DOHH2 (cell line): ENCODE data around the gene LIPC.

ENCODE experiments used
- H3F3A ChIP-seq: fragments of 200-600 bp; sonication (generic), shearing (Covaris generic); 2 replicates; pipeline ENCODE4 v1.6.0; 2016; ENCODE audit warnings: antibody characterized with exemption, mild to moderate bottlenecking; ENCODE audit not compliant: control insufficient read depth, insufficient read depth
- H3K27ac ChIP-seq: fragments of 200-600 bp; sonication (generic); 2 replicates; pipeline ENCODE4 v1.5.1; 2014; ENCODE audit warnings: low read depth, mild to moderate bottlenecking, low read length, moderate library complexity
- H3K27me3 ChIP-seq: fragments of 200-600 bp; sonication (generic); 2 replicates; pipeline ENCODE4 v1.6.1; 2014; ENCODE audit warnings: mild to moderate bottlenecking, low read length, mixed read lengths; ENCODE audit not compliant: control insufficient read depth
- H3K36me3 ChIP-seq: fragments of 200-600 bp; sonication (generic); 2 replicates; pipeline ENCODE4 v1.6.1; 2014; ENCODE audit warnings: mild to moderate bottlenecking, low read length, moderate library complexity, mixed read lengths; ENCODE audit not compliant: control insufficient read depth
- H3K4me1 ChIP-seq: fragments of 200-600 bp; sonication (generic); 2 replicates; pipeline ENCODE4 v1.6.1; 2014; ENCODE audit warnings: mild to moderate bottlenecking, low read length, mixed read lengths; ENCODE audit not compliant: control insufficient read depth
- H3K4me2 ChIP-seq: fragments of 200-600 bp; sonication (generic); 2 replicates; pipeline ENCODE4 v1.6.0; 2014; ENCODE audit warnings: mild to moderate bottlenecking, low read length, moderate library complexity
- H3K4me3 ChIP-seq: fragments of 200-600 bp; sonication (generic); 2 replicates; pipeline ENCODE4 v1.5.1; 2014; ENCODE audit warnings: mild to moderate bottlenecking, low read length, mixed read lengths
- H3K79me2 ChIP-seq: fragments of 200-600 bp; sonication (generic); 2 replicates; pipeline ENCODE4 v1.6.1; 2014; ENCODE audit warnings: mild to moderate bottlenecking, low read length, mixed read lengths; ENCODE audit not compliant: control insufficient read depth
- H3K9me2 ChIP-seq: fragments of 200-600 bp; sonication (generic); replicated peaks from 2 replicates; pipeline ENCODE4 v1.6.1; 2014; ENCODE audit warnings: mild to moderate bottlenecking, low read length, mixed read lengths; ENCODE audit not compliant: control insufficient read depth
- H3K9me3 ChIP-seq: fragments of 200-600 bp; sonication (generic); 2 replicates; pipeline ENCODE4 v1.6.1; 2014; ENCODE audit warnings: antibody characterized with exemption, low read length, mixed read lengths; ENCODE audit not compliant: control insufficient read depth, insufficient read depth
- H4K20me1 ChIP-seq: fragments of 200-600 bp; sonication (generic); 2 replicates; pipeline ENCODE4 v1.6.0; 2014; ENCODE audit warnings: low read depth, mild to moderate bottlenecking, antibody characterized with exemption, low read length, moderate library complexity; ENCODE audit not compliant: control insufficient read depth, insufficient read depth
- CTCF ChIP-seq: fragments of 200-600 bp; sonication (generic); IDR thresholded peaks from one replicate; pipeline ENCODE4 v1.5.1; 2014; ENCODE audit warnings: antibody characterized with exemption, mild to moderate bottlenecking, low read depth, low read length; ENCODE audit not compliant: poor library complexity, severe bottlenecking
- EZH2phosphoT487 ChIP-seq: fragments of 200-600 bp; sonication (generic); IDR thresholded peaks from 2 replicates; pipeline ENCODE4 v1.6.1; 2017; ENCODE audit warnings: borderline replicate concordance, mild to moderate bottlenecking, antibody characterized with exemption, low read length, moderate library complexity, mixed read lengths

LIPC gene

DNA sequence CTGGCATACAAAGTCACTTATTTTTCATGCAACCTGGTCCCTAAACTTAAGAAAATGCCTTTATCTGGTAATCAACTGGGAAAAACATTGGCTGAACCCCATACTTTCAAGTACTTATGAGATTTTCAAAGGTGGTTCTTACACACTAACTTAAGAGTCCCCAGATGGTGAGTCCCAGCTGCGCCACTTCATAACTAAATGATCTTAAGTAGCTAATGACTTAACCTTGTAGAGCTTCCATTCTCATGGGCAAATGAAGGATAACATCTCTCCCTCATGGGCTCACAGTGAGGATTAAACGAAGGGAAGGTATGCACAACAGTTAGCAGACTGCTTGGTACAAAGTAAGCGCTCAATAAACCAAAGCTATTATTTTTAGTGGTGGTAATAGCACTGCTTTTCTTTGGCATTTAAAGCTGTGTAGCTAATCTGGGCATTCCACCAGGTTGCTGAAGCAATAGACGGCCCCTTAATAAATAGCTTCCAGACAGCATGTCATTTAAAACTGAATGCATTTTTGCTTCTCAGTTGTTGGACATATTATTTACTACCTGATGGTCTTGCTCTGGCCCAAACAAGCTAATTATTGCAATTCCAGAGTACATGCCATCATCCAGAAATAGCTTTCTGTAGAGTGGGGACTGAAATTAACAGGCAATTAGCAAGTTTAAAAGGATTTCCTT is 55.4 kb downstream of the LIPC start:
- Histone ChIP-seq H3K9me2 (no peaks in the 10 kb centered on the region), H3K9me3 (peaks cover 3% of the 10 kb centered on the region; the same call in 1 of the 2 replicates), H3K27me3 (no peaks in the 10 kb centered on the region), H3K79me2 (no peaks in the 10 kb centered on the region), H3K4me1 (no peaks in the 10 kb centered on the region), H3K4me3 (no peak overlapping the region), H4K20me1 (no peaks in the 10 kb centered on the region), H3K4me2 (no peak overlapping the region), H3K36me3 (no peaks in the 10 kb centered on the region), H3K27ac (no peak overlapping the region), H3F3A (no peaks in the 10 kb centered on the region)
- TF ChIP-seq CTCF (no peak), EZH2phosphoT487 (no peak)

DNA sequence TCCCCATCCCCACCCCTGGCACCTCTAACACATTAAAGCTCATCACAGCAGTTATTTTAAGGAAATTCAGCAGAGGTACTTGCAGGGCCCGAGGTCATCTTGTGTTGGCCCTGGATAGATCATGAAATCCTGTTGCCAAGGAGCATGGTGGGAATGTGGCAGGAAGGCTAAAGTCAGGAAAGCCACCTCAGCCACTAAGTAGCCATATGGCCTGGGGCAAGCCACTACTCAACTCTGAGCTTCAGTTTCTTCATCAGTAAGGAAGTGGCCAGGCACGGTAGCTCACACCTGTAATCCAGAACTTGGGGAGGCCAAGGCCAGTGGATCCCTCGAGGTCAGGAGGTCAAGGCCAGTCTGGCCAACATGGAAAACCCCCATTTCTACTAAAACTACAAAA is 55.9 kb downstream of the LIPC start:
- no peaks in the 10 kb centered on the region for H3F3A ChIP-seq
- H3K9me3 ChIP-seq, result peaks cover 3% of the 10 kb centered on the region; the same call in 1 of the 2 replicates
- no peak overlapping the region for H3K4me2 ChIP-seq
- H4K20me1 ChIP-seq, result no peaks in the 10 kb centered on the region
- no peak overlapping the region for H3K27ac ChIP-seq
- TF ChIP-seq CTCF (no peak), EZH2phosphoT487 (no peak)
- H3K27me3 ChIP-seq, result no peaks in the 10 kb centered on the region
- no peaks in the 10 kb centered on the region for H3K36me3 ChIP-seq
- H3K4me3 ChIP-seq, result no peak overlapping the region
- H3K4me1 ChIP-seq, result no peaks in the 10 kb centered on the region
- no peaks in the 10 kb centered on the region for H3K79me2 ChIP-seq
- no peaks in the 10 kb centered on the region for H3K9me2 ChIP-seq

DNA sequence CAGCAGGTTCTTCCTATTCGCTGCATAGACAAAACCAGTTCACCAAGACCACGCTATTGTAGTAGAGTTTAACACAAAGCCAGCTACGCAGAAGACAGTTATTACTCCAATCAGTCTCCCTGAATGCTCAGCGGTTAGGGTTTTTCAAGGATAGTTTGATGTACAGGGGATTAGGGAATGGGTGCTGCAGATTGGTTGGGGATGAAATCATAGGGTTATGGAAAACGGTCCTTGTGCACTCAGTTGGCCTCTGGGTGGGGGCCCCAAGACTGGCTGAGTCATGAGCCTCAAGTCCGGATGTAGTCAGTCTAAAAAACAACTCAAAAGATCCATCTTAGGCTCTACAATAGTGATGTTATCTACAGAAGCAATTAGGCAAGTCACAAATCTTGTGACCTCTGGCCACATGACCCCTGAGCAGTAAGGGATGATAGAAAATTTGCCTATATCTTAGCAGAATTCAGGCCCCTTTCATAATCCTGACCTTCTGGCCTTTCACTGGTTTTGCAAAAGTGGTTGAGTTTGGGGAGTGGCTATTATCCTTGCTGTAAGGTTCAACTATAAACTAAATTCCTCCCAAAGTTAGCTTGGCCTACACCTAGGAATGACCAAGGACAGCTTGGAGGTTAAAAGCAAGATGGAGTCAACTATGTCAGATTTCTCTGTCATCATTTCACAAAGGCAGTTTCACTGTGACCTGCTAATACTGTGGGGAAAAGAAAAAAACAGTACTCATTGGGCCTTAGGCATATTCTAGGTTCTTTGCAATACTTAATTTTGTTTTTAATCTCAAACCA is 57.7 kb downstream of the LIPC start:
- Histone ChIP-seq H3K36me3 (no peaks in the 10 kb centered on the region), H3K4me1 (no peaks in the 10 kb centered on the region), H3K27ac (no peak overlapping the region), H3K9me3 (peaks cover 3% of the 10 kb centered on the region; the same call in 1 of the 2 replicates), H3F3A (no peaks in the 10 kb centered on the region), H3K4me2 (no peak overlapping the region), H3K79me2 (no peaks in the 10 kb centered on the region), H3K9me2 (no peaks in the 10 kb centered on the region), H4K20me1 (no peaks in the 10 kb centered on the region), H3K4me3 (no peak overlapping the region), H3K27me3 (no peaks in the 10 kb centered on the region)
- no peak for TF ChIP-seq CTCF
- no peak for TF ChIP-seq EZH2phosphoT487
